HuH-7 (cell line): Measurements from ENCODE around the gene PPA1.
"Not testable (repeated sequence)": the region's sequence is repeated elsewhere in the genome, so short reads cannot be mapped to it uniquely, and the experiment has no call there.

Experiments used
- DNase-seq: peaks from one replicate; pipeline ENCODE4 v3.0.0; 2011; ENCODE audit warnings: low spot score

The PPA1 gene

DNA sequence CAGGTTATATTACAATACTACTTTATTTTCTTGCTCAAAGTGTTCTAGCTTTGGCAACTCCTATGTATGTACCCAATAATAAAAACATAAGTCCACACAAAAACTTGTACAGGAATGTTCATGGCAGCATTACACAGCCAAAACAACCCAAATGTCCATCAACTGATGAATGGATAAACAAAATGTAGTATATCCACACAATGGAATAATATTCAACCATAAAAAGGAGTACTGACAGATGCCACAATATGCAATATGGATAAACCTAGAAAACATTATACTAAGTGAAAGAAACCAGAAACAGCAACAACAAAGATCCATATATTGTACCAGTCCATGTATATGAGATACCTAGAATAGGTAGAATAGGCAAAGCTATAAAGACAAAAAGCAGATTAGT lies 21.0 kb downstream of the PPA1 start:
- no peak for DNase-seq

DNA sequence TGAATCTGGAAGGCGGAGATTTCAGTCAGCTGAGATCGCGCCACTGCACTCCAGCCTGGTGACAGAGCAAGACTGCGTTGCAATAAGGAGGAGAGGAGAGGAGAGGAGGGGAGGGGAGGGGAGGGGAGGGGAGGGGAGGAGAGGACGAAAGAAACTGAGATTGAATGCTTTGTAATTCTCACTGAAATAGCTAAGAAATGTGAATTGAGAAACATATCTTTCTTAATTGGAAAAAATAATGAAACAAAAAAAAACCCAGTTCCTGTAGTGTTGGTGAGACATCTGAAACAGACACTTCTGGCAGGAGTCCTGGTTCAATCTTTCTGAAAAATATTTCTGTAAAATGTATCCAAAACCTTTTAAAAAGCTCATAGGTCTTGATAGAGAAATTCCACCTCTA lies 26.5 kb downstream of the PPA1 start:
- no peak for DNase-seq

DNA sequence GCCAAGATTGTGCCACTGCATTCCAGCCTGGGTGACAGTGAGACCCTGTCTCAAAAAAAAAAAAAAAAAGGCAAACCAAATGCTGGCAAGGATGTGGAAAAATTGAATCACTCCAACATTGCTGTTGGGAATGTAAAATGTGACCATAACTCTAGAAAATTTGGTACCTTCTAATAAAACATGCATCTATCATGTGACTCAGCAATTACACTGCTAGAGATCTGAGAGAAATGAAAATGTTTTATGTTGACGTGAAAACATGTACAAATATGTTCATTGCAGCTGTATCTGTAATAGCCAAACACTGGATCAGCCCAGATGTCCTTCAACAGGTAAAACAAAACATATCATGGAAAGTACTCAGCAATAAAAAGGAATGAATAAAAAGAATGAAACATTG lies 32.1 kb downstream of the PPA1 start:
- DNase-seq: no peak

DNA sequence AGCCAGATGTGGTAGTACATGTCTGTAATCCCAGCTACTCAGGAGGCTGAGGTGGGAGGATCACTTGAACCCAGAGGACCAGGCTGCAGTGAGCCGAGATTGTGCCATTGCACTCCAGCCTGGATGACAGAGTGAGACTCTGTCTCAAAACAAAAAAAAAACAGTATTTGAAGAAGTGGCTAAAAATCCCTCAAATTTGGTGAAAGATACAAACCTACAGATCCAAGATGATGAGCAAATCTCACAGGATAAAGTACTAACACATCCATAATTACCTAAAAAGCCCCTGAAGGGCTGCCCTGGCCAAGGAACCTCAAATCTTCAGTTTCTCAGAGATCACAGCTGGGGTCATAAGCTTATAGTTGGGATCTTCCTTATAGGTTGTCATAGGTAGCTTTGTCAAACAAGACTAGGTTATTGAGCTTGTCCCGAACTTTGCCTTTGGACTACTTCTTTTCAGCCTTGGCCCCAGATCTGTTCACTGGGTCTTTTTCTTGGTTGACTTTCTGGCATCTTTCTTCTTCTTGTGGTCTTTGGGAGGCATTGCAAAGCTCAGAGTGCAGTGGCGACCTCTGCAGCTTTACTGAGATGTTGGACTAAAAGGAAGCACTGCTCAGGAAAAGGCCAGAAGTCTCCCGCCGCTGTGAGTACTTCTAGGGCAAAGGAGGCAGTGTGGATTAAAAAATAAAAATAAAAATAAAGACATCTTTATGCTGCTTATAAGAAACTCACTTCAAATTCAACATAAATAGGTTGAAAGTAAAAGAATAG lies 34.3 kb downstream of the PPA1 start:
- DNase-seq: no peak

DNA sequence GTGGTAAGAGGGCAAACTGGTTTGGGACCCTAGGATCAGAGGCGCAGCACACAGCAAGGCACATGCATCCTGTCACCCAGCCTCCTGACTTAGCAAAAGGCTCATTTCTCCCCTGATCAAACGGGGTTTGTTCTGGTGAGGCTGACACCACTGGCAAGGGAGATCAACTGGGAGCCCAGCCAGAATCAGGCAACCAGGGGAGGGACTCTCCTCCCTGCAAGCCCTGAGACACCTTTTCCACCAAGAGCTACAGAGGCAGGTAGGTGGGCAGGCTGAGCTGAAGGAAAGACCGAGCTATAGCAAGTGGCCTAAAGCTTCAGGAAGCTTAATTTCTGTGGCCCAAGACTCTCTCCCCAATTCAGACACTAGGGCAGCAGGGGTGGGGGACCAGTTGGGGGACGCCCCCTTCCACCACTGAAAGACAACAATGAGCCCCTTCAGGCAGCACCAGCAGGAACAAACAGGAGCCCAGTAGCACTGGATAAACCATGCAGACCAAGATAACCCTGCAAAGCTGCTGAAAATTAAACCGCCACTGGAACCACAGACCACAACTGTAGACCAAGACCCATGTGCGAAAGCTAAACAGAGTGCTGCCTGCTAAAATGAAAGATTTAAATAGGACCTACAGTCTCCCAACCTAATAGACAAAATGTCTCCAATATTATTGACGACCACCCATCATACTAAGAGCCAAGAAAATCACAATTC lies 35.8 kb downstream of the PPA1 start:
- DNase-seq: no peak

DNA sequence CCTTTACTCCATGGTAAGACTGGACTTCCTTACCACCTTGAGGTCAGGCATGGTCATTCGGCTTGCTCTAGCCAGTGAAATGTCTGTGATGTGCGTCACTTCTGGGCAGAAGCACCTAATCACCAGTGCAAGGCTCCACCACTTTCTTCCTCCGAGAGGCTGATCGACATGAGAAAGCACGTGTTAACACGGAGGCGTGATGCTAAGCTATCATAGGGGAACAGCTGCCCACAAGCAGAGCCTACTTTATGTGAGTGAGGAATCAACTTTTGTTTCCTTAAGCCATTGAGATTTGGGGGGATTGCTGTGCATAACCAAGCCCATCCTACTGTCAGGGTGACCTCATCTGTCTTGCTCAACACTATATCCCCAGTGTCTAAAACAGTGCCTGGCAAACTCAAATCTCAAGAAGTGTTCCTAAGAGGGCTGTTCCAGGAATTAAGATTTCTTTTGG lies 39.8 kb downstream of the PPA1 start:
- no peak for DNase-seq

DNA sequence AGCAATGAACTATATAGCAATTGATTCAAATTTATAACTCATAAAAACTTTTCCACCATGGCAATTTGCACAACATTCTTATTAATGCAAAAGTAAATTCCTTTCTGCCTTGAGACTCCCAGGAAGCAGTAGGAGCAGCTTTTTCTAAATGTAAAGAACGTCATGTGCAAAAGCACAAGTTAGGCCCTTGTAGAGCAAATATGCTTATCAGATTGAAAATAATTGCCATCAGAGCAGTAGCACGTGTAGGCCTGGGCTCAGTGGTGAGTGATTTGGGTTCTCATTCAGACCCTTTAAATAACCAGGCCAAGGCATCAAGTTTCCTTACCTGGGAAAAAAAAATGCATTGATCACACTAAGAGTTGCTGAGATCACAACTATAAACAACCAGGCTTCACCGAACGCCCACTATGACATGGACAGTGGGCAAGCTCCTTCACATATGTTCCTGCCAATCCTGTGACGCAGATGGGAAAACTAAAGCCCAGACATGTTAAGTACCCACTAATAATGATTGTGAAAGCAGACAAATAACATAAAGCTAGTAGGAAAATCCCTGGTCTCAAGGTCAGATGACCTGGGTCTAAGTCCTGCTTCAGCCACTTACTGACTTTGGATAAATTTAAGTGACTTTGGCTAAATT lies 40.8 kb downstream of the PPA1 start:
- DNase-seq: no peak

DNA sequence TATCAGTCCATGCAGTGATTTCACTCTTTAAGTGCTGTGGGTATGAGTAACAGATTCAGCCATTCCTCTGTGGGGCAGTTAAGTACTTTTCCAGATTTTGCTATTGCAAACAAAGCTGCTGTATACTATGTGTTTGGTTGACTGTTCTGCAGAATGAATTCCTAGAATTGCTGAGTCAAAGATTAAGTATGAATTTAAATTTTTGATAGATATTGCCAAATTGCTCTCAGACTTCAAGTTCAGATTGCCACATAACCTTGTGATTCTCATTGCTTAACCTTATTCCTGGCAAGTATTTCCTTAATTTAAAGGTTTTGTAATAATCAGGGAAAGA lies 41.3 kb downstream of the PPA1 start:
- no peak for DNase-seq

DNA sequence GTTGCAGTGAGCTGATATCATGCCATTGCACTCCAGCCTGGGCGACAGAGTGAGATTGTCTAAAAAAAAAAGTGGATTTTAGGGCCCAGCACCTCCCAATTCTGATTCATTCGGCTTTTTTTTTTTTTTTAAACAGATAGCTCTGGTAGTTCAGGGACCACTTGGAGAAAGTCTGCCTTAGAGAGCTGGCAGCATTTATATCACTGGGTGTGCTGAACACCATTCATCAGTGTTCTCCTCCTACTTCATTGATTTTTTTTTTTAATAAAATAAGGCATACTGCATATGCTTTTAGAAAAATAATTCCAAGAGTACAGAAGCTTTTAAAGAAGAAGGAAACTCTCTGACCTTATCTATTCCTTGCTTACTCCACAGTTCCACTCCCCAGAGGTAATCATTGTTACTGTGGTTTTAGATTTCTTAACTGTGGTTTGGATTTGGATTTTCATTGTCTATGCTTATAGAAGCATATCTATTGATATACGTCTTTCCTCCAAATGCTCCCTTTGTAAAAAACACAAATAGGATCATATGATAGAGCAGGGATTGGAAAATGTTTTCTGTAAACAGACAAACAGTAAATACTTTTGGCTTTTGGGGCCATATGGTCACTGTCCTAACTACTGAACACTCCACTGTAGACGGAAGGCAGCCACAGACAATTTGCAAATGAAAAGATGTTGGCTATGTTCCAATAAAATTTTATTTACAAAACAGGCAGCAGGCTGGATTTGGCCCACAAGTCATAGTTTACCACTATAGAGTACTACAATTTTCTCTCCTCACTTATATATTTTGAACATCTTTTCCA lies 41.9 kb downstream of the PPA1 start:
- DNase-seq: no peak

DNA sequence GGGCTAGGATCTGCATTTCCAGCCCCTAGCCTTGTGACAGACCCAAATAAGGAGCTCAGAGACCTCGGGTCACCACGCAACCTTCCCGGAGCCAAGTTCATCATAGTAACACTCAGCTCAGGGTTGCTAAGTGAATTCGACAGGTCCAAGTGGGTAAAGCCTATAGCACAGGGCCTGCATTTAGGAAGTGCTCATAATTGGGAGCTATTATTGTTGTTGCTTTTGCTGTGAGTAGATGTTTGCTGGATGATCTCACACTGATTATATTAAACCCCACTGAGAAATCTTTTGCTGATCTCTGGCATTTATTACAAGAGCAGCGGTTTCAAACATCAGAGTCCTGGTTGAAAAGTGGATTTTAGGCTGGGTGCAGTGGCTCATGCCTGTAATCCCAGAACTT lies 42.6 kb downstream of the PPA1 start:
- DNase-seq: no peak

DNA sequence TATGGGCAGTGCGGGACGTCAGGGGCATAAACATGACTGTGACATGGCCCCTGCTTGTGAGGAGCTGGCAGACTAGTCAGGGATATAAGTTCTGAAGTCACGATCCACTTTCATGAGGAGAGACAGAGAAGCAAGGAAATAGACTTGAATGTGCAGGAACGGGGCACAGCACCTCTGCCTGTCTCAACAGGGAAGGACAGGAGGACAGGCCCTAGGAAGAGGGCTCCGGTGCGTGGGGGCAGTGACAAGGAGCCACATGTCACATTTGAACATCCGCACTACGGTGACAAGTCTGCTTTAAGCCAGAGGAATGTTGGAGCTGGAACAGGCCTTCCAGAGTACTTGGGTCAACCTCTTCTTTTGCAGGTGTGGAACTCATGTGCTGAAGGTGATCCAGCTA lies 43.1 kb downstream of the PPA1 start:
- no peak for DNase-seq

DNA sequence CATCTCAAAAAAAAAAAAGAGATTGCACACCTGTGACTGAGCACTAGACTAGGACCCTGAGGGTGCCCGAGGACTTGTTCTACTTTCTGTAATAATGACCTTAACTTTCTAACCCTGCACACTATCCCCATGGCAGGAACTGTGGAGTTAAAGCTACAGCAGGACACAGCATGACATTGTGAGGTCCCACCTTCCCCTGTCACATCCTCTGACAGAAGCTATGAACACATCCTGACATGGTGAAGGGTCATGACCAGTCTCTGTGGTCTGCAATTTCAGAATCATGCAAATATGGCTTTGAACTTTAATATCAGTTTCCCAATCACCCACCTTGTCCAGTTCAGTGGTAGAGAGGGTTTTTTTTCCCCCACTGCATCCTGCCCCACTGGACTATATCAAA lies 44.5 kb downstream of the PPA1 start:
- no peak for DNase-seq

DNA sequence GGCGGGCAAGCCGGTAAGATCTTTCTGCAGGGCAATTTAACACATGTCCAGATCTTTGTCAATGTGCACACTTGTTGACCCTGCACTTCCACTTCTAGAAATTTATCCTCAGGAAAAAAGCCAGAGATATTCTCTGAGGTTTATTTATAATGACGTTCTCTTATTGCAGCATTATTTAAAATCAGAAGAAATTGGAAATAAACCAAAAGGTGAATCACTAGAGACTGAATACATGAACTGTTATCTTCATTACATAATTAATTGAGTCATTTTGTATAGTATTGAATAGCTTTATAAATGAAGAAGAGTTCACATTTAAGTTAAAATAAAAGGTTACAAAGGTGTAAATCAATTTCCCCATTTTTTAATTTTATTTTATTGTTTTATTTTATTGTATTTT lies 46.7 kb downstream of the PPA1 start:
- no peak for DNase-seq

DNA sequence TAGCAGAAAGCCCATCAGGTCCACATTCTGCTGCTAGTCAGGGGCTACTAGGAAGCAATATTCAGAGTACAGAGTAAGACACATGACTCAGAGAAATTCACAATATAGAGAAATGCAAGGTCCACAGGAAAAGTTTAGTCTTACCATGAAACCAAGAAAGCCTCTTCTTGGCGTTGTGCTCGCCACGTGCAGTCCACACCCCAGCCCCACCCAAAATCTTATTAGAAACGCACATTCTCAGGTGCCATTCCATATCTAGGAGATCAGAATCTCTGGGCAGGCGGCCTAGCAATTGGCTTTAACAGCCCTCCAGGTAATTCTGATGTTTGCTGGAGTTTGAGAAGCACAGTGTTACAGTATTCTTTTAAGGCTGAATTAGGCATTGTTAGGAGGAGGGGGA lies 47.1 kb downstream of the PPA1 start:
- DNase-seq: no peak

DNA sequence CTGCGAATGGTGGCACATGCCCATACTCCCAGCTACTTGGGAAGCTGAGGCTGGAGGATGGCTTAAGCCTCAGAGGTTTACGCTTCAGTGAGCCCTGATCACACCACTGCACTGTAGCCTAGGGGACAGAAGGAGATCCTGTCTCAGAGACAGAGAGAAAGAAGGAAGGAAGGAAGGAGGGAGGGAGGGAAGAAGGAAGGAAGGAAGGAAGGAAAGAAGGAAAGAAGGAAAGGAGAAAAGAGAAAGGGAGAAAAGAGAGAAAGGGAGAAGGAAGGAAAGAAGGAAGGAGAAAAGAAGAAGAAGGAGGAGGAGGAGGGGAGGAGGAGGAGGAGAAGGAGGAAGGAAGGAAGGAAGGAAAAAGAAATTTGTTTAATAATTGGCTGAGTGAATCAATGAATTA lies 49.9 kb downstream of the PPA1 start:
- no peak for DNase-seq

DNA sequence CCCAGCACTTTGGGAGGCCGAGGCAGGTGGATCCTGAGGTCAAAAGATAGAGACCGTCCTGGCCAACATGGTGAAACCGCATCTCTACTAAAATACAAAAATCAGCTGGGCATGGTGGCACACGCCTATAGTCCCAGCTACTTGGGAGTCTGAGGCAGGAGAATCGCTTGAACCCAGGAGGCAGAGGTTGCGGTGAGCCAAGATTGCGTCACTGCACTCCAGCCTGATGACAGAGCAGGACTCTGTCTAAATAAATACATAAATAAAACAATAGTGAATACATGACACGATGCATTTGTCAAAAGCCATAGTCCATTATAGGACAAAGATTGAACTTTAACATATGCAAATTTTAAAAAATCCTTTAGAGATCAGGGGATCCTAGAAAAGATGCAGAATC lies 54.0 kb downstream of the PPA1 start:
- not testable (repeated sequence) for DNase-seq

DNA sequence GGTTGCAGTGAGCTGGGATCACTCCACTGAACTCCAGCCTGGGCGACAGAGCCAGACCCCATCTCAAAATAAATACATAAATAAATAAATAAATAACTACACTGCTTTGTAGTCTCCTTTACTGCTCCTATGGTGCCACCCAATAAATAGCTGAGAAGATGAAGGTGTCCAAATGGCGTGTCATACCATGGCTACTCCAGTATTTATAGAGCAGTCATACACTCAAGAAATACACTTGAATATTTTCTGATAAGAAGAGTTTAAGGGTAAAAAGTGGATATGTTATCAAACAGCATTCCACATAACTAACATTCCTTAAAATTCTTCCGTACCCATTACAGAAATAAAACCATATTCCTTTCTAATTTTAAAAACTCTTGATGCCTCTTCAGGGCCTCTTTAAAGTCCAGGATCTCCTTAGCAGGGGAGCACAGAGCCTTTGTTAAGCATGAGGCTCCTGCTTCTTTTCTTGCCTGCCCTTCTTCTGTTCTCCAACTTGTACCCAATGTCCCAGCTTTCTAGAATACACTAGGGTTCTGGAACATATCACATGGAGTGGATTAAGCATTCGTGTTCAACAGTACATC lies 55.0 kb downstream of the PPA1 start:
- no peak for DNase-seq

DNA sequence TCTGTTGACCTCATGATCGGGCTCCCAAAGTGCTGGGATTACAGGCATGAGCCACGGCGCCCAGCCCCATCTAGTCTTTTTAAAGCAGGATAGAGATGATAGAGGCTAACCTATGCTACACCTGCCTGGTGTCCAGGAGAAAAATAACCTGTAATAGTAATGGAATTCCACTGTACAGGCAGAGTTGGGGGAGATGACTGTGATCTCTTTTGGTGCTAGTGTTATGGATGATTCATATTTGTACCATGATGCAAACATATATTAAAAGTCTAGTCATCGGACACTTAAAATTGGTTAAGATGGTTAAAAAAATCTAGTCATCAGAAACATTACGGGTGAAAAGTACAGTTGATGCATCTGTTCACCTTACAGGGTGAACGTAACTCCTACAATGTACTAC lies 56.8 kb downstream of the PPA1 start:
- DNase-seq: no peak

DNA sequence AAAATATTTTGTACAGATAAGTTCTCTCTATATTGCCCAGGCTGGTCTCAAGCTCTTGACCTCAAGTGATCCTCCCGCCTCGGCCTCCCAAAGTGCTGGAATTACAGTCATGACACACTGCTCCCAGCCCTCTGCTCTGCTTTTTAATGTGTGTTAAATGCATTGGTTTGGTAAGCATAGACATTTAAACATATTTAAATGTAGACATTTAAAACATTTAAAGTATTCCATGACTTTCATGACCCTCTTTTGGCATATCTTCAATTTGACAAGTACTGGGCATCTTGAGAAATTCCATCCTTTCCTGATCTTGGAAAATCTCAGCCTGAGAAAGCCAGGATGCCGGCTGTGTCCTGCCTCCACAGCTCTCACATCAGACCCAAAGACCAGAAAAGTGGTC lies 57.7 kb downstream of the PPA1 start:
- no peak for DNase-seq

DNA sequence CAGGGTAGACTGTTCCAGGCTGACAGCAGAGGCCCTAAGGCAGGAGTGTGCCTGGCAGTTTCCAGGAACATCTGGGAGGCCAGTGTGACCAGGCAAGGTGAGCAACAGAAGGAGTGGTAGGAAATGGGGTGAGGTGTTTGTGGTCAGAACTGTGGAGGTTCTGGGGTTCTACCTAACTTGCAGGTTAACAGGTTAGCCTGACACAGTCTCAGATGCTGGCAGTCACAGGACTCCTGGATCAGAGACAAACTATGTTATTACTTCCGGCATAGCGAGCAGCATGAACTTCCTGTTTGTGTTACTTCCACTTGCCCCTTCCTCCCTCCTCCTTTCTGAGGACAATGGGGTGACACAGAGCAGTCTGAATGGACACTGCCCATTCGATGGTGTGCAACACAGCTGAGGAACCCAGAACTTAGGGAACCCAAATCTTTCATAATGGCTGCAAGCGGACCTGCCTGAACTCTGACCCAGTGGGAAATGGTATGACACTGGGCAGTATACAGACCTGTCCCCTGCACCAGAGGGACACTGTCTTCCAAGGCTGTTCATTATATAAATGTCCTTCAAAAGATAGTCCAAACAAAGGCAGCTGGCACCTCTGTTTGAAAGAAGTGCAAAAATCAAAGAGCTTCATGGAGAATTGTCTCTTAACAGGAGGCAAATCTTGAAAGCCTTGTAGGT lies 59.0 kb downstream of the PPA1 start:
- DNase-seq: no peak

DNA sequence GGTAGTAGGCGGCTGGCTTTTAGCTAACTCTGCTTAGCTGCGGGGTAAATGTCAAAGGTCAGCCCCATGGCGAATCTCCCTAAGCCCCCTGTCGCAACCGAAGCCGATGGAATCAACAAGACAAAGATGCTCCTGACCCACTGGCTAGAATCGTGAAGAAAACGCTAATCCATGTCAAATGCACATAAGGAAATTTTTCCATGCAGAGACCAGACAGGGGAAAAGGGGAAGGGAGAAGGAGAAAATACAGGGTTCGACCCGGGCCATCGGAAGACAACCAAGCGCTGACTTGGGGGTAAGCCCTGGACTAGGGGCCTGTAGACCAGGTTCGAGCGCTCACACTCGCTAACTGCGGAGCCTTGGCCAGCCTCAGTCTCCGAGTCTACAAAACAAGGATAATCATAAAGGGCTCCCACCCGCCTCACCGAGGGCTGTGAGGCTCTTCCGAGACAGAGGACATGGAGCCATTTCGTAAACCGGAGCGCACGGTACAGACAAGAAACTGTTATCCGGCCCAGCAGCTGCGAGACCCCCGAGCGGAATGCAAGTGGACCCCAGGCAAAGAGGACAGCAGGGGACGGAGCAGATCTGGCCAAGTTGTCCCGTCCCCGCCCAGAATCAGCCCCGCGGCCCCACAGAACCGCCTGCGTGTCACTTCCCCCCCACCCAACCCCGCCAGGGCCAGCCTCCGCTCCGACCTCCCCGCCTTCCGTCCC lies 63.4 kb downstream of the PPA1 start:
- DNase-seq: no peak
